ENCODE measurements around the gene GRM4. TPM values are rescaled to one million over a fixed set of nuclear protein-coding genes. Genes with fewer than 3 reads are reported as not detected.

The GRM4 gene
- total RNA-seq, 4 donors from 2014 or later = not detected

GRCh38 chr6:34170346-34170745 lies 24.5 kb upstream of the GRM4 start:
- no peak for DNase-seq
- no peaks in the 10 kb centered on the region for H3K9me3 ChIP-seq
- no peak overlapping the region for H3K4me3 ChIP-seq
- TF ChIP-seq POLR2A (IDR thresholded peaks at IDR 0.05) = no peak
- TF ChIP-seq CTCF (IDR thresholded peaks at IDR 0.05) = no peak
- intact Hi-C loops (cut with DNase I) = no loop called here
- H3K27ac ChIP-seq = no peak overlapping the region
- H3K27me3 ChIP-seq = no peaks in the 10 kb centered on the region
- 70 to 73% methylated on average over 4 of the region's 4 CpGs for WGBS, 2 donors
- peaks cover 0 to 23% (median 0%) of the 10 kb centered on the region in 3 donors for H3K4me1 ChIP-seq
- no peaks in the 10 kb centered on the region for H3K36me3 ChIP-seq

- no peak for DNase-seq
- H3K27me3 ChIP-seq = no peaks in the 10 kb centered on the region
- no peak overlapping the region for H3K4me3 ChIP-seq
- no peak overlapping the region for H3K27ac ChIP-seq
- peaks cover 0 to 23% (median 0%) of the 10 kb centered on the region in 3 donors for H3K4me1 ChIP-seq
- no peaks in the 10 kb centered on the region for H3K9me3 ChIP-seq
- TF ChIP-seq POLR2A (IDR thresholded peaks at IDR 0.05) = no peak
- TF ChIP-seq CTCF (IDR thresholded peaks at IDR 0.05) = no peak
- H3K36me3 ChIP-seq = no peaks in the 10 kb centered on the region
- 88 to 93% methylated on average over 1 of the region's 1 CpG for WGBS, 2 donors
- intact Hi-C loops (cut with DNase I) = no loop called here
These were observed 24.0 kb upstream of the GRM4 start for GRCh38 chr6:34169897-34170296.

- H3K4me1 ChIP-seq = no peaks in the 10 kb centered on the region
- no peaks in the 10 kb centered on the region for H3K36me3 ChIP-seq
- DNase-seq = no peak
- H3K9me3 ChIP-seq = peaks cover 0 to 18% (median 17%) of the 10 kb centered on the region in 3 donors
- no peak for TF ChIP-seq POLR2A (IDR thresholded peaks at IDR 0.05)
- TF ChIP-seq CTCF (IDR thresholded peaks at IDR 0.05) = no peak
- WGBS, 2 donors = 62 to 83% methylated on average over 6 to 7 of the region's 8 CpGs
- intact Hi-C loops (cut with DNase I) = no loop called here
- no peak overlapping the region for H3K4me3 ChIP-seq
- no peaks in the 10 kb centered on the region for H3K27me3 ChIP-seq
- H3K27ac ChIP-seq = no peak overlapping the region
These were observed 16.1 kb upstream of the GRM4 start for GRCh38 chr6:34161857-34162515.

DNA sequence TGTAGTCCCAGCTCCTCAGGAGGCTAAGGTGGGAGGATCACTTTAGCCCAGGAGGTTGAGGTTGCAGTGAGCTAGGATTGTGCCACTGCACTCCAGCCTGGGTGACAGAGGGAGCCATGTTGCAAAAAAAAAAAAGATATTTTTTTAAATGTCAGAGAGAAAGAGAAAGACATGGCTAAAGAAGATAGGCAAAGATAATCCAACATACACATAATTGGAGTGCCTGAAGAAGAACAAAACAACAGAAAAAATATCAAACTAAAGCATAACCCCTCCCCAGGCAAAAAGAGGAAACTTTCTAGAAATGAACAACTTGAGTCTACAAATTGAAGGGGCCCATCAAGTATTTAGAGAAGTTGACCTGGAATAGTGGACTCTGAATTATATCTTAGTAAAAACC lies 14.0 kb upstream of the GRM4 start:
- no peak overlapping the region for H3K27ac ChIP-seq
- intact Hi-C loops (cut with DNase I) = loop anchor here (10.0 kb wide), 1 partner anchor 395 kb away; no protein-coding TSS in a partner anchor
- peaks cover 2 to 3% (median 2%) of the 10 kb centered on the region in 3 donors for H3K4me1 ChIP-seq
- H3K4me3 ChIP-seq = no peak overlapping the region
- peaks cover 0 to 20% (median 0%) of the 10 kb centered on the region in 4 donors for H3K27me3 ChIP-seq
- TF ChIP-seq CTCF (IDR thresholded peaks at IDR 0.05) (no peak), POLR2A (IDR thresholded peaks at IDR 0.05) (no peak)
- no peaks in the 10 kb centered on the region for H3K36me3 ChIP-seq
- peaks cover 0 to 18% (median 17%) of the 10 kb centered on the region in 3 donors for H3K9me3 ChIP-seq
- no peak for DNase-seq

- Histone ChIP-seq H3K27me3 (peaks cover 0 to 30% (median 4%) of the 10 kb centered on the region in 4 donors), H3K27ac (no peak overlapping the region), H3K9me3 (peaks cover 0 to 18% (median 17%) of the 10 kb centered on the region in 3 donors), H3K36me3 (no peaks in the 10 kb centered on the region), H3K4me1 (peaks cover 6 to 11% (median 8%) of the 10 kb centered on the region in 3 donors), H3K4me3 (no peak overlapping the region)
- intact Hi-C loops (cut with DNase I) = loop anchor here (10.0 kb wide), 1 partner anchor 394 kb away; no protein-coding TSS in a partner anchor
- DNase-seq = no peak
- TF ChIP-seq POLR2A (IDR thresholded peaks at IDR 0.05) (no peak), CTCF (IDR thresholded peaks at IDR 0.05) (no peak)
- WGBS, 2 donors = 83 to 89% methylated on average over 3 of the region's 3 CpGs
These were observed 13.0 kb upstream of the GRM4 start for GRCh38 chr6:34158876-34159275.
